Measurements from ENCODE around the gene DBP.
A peak's percentile ranks its signal among the peaks of the same experiment; 100 is the strongest.
"Not testable (repeated sequence)": the region's sequence is repeated elsewhere in the genome, so short reads cannot be mapped to it uniquely, and the experiment has no call there.

Gene DBP

GRCh38 chr19:48639483-48640375 is 2.5 kb upstream of the DBP start:
- DNase-seq (ENCODE audit: low spot score), result no peak

- DNase-seq (ENCODE audit: low spot score), result no peak
These were observed 1.7 kb upstream of the DBP start for GRCh38 chr19:48638831-48639381.

- DNase-seq (ENCODE audit: low spot score), result peak; percentile 66
These were observed 1.0 kb upstream of the DBP start for GRCh38 chr19:48637948-48638830.

GRCh38 chr19:48637449-48637947 is 319 bp upstream of the DBP start:
- DNase-seq (ENCODE audit: low spot score), result peak; percentile 78

- DNase-seq (ENCODE audit: low spot score), result no peak
These were observed 967 bp downstream of the DBP start for GRCh38 chr19:48635966-48636858.

GRCh38 chr19:48635263-48635965 is 1.8 kb downstream of the DBP start:
- peak; percentile 68 for DNase-seq (ENCODE audit: low spot score)

GRCh38 chr19:48634424-48635262 is 2.5 kb downstream of the DBP start:
- peak; percentile 96 for DNase-seq (ENCODE audit: low spot score)

GRCh38 chr19:48634036-48634342 is 3.2 kb downstream of the DBP start:
- DNase-seq (ENCODE audit: low spot score), result no peak

GRCh38 chr19:48633148-48634035 is 3.8 kb downstream of the DBP start:
- DNase-seq (ENCODE audit: low spot score), result peak; percentile 21

GRCh38 chr19:48632692-48633147 is 4.5 kb downstream of the DBP start:
- peak; percentile 32 for DNase-seq (ENCODE audit: low spot score)

GRCh38 chr19:48632286-48632685 is 4.9 kb downstream of the DBP start:
- DNase-seq (ENCODE audit: low spot score), result not testable (repeated sequence)

GRCh38 chr19:48631225-48631624 is 6.0 kb downstream of the DBP start:
- no peak for DNase-seq (ENCODE audit: low spot score)

- DNase-seq (ENCODE audit: low spot score), result peak; percentile 78
These were observed 6.7 kb downstream of the DBP start for GRCh38 chr19:48630296-48631063.

- peak; percentile 51 for DNase-seq (ENCODE audit: low spot score)
These were observed 7.4 kb downstream of the DBP start for GRCh38 chr19:48629599-48630295.

- no peak for DNase-seq (ENCODE audit: low spot score)
These were observed 7.9 kb downstream of the DBP start for GRCh38 chr19:48629297-48629598.

GRCh38 chr19:48628486-48629296 is 8.5 kb downstream of the DBP start:
- DNase-seq (ENCODE audit: low spot score), result no peak

- DNase-seq (ENCODE audit: low spot score), result no peak
These were observed 9.3 kb downstream of the DBP start for GRCh38 chr19:48627865-48628314.

Measured in hematopoietic multipotent progenitor cell treated with erythropoietin and hydrocortisone succinate and interleukin-3 and kit ligand, for 15 days (in vitro differentiated cells).